ENCODE measurements around the gene TOP3A.

The TOP3A gene

DNA sequence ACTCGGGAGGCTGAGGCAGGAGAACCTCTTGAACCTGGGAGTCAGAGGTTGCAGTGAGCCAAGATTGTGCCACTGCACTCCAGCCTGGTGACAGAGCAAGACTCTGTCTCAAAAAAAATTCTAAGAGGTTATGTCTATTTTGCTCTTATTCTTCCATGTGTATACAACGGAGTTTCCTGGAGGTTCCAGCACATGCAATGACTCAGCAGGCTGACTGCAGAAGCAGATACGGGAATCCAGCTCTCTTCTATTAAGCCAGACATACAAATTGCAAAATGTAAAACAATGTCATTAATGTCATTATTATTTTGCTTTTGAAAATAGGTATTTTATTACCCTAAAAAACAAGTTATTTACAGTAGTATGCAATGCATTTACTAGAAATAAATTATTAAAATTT lies 35.9 kb downstream of the TOP3A start:
- no peak for DNase-seq

DNA sequence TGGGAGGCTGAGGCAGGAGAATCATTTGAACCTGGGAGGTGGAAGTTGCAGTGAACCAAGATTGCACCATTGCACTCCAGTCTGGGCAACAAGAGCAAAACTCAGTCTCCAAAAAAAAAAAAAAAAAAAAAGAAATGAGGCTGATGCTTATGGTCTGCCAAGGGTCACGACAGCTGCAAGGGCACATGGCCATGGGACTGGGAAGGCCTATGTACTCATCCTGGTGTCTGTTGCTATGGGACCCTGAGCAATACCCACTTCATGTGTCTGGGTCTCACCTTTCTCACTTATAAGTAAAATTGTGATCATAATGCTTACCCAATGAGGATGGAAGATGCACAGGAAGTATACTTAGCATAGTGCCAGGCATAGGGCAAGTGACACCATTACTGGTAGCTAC lies 37.7 kb downstream of the TOP3A start:
- DNase-seq, result no peak

GRCh38 chr17:18270046-18270931 lies 44.5 kb downstream of the TOP3A start:
- DNase-seq, result no peak

GRCh38 chr17:18267927-18268711 lies 46.7 kb downstream of the TOP3A start:
- DNase-seq, result no peak

- DNase-seq, result no peak
Observed at GRCh38 chr17:18267366-18267765, 47.4 kb downstream of the TOP3A start.

GRCh38 chr17:18263885-18264682 lies 50.7 kb downstream of the TOP3A start:
- no peak for DNase-seq

DNA sequence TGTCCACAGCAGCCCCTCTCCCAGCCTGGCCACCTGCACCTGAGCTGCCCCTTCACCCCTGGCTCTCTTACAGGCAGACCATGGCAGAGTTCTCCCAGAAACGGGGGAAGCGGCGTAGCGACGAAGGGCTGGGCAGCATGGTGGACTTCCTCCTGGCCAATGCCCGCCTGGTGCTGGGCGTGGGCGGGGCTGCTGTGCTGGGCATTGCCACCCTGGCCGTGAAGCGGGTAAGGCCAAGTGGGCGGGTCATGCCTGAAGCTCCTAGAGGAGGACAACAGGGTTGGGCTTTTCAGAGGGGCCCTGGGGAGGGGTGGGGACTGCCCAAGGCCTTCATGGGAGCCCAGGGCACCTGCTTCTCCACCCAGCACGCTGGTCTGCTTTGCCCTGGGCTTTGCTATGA lies 52.2 kb downstream of the TOP3A start:
- DNase-seq, result no peak

DNA sequence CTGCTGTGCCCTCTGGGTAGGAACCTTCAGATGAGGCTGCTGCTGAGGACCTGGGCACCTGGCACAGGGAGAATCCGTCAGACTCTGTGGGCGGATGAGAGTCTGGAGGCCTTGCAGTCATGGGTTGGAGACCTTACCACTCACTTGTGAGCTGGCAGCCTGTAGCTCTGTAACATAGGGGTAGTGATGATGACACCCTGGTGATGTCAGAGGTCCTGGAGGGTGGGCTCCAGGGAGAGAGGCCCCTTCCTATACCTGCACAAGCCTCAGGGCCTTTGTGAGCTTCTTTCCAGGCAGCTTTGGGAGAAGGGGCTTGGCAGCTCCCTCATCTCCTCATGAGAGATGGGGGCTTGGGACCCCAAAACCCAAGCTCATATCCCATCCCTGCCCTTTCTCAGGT lies 52.7 kb downstream of the TOP3A start:
- no peak for DNase-seq

GRCh38 chr17:18261659-18262058 lies 53.1 kb downstream of the TOP3A start:
- DNase-seq, result no peak

DNA sequence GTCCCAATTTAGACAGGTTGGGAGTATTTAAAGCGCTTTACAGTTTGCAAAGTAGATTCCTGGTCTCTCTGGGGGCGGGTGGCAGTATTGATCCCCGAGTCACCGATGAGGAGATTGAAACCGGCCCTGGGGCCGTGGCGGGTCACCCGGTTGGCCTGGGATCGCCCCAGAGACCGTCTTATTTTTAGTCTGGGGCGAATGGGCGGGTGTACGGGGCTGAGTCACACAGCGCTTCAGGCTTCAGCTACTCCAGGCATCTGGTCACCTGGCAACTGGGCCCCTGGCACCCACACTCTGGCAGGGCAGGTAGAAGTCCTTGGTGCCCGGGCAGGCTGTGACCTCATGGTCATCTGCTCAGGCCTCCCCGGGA lies 53.7 kb downstream of the TOP3A start:
- DNase-seq, result no peak

DNA sequence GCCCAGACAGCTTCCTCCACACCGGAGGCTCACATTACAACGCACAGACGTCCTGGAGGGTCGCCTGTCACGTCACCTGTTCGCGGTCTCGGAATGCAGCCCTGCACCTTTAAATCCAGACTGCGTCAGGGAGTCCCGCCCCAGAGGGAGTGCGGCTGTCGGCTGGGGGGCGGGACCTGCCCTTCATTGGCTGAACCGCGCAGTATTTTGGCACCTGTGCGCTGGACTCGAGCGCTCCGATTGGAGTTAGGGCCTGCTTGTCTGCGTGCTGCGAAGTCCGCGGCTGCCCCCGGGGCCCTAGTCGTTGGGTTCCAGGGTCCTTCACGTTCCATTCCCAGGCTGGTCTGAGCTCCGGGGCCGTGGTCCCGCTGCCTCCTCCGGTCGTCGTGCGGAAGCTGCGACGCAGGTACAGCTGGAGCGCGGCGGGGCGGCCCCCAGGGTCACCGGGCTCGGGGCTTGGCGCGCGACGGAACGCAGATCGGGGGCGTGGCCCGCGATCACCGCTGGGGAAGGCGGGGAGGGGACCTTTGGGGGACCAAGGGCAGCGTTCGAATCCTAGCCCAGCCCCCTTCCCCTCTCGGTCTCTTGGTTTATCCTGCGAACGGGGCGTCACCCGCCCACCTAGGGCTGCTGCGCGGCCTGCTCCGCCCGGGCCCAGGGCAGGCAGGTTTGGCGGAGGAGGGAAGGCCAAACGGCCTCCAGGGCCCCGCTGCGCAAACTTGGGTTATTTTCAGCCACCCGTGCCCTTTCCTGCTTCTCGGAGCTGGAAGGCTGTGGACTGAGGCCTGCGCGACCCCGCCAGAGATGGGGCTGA lies 54.3 kb downstream of the TOP3A start, which contains the start of gene MIEF2:
TSS of gene MIEF2 (plus strand) at position 331 of the 814 bp plus-strand sequence. CDS start 2,059 bp downstream, outside the sequence.
- peak; percentile 47 for DNase-seq

DNA sequence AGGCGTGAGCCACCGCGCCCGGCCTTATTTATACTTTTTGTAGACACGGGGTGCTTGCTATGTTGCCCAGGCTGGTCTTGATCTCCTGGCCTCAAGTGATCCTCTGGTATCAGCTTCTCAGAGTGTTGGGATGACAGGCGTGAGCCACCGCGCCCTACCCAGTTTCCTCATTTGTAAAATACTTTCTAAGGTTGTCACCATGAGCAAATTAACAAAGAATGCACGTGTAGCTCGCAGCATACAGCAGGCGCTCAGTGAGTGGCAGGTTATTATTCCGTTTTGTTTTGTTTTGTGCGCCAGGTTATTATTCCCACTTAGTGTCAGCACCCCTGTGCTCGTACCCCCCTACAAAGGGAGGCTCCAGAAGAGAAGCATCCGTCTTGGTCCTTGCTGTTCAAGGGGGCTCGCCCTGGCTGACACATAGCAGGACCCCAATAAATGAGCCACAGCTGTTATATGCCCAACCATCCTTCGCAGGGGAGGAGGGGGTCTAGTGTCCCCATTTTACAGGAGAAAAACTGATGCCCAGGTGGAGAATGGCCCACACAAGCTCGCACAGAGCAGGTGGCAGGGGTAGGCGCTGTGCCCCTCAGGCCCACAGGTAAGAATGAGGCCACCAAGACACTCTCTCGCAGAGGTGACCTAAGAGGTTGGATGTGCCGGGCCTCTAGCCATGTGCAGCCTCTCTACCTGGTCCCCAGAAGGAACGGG lies 55.0 kb downstream of the TOP3A start:
- DNase-seq, result no peak

GRCh38 chr17:18258356-18259038 lies 56.3 kb downstream of the TOP3A start, which contains the start of gene FLII:
FLII (minus strand) TSS chr17:18258738; CDS start chr17:18258690, 48 bp downstream.
- no peak for DNase-seq

GRCh38 chr17:18257982-18258355 lies 56.8 kb downstream of the TOP3A start:
- DNase-seq, result no peak

DNA sequence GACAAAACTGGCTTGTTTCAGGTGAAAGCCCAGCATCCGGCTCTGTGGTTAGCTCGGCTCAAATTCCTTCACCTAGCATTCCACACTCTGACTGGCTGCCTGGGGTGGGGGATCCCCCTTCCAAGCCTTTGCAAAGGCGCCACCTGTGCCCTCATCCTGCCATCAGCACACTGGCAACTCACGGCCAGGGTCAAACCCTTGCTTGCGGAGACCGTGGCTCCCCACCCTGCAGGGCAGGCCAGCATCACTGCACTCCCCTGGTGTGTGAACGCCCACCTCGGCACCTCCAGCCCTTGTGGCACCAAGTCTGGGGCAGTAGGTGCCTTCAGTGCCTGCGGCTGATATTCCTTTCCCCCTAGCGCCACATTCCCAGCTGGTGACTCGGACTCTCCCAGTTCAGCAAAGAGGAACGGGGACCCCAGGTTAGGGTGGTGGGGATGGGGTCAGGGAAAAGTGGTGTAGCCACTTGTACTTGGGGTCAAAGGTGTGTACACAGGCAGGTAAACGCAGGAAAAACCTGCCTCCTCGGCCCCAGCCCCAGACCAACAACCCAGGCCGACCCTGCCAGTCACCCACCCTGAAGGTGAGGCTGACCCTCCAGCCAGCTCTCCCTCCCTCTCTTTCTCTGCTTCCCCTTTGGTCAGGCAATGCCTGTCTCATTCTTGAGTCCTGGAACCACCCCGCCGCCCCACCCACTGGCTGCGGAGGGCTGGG lies 57.4 kb downstream of the TOP3A start:
- DNase-seq, result no peak

GRCh38 chr17:18256776-18257175 lies 58.0 kb downstream of the TOP3A start:
- DNase-seq, result no peak

- no peak for DNase-seq
Observed at GRCh38 chr17:18256351-18256750, 58.4 kb downstream of the TOP3A start.

DNA sequence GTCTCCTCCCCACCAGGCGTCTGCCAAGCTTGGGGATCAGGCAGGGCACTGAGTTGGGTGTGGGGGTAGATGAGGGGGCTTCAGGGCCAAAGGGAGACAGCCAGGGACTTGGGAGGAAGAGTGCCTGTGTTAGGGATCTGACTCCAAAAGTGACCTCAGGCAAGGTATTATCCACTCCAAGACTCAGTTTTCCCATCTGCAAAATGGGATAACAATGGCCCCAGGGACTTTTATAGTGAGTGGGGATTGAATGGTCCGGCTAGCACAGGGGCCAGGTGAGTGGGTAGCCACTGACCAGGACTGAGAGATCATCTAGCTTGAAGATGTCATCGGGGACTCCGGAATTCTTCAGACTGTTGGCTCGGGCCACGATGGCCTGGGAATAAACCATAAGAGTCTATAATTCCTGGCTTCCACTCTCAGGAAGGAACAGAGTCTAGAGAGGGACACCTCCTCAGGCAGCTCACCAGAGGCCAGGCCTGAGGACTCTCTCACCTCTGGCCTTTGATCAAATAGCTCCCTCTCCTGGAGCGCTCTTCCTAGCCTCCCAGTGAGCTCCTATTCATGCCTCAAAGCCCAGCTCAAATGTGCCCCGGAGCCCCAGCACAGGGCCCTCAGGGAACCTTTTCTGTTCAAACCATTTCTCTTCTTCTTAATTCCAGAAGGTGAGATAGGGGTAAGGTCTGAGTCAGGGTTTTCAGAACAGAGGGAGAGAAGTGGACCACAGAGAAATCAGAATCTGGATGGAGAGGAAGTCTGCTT lies 59.7 kb downstream of the TOP3A start:
- DNase-seq, result no peak

Measured in NCI-H2081 treated with DMSO at 0.1 percent for 48 hours (cell line).